ENCODE data around the gene DDIT3.

DNA sequence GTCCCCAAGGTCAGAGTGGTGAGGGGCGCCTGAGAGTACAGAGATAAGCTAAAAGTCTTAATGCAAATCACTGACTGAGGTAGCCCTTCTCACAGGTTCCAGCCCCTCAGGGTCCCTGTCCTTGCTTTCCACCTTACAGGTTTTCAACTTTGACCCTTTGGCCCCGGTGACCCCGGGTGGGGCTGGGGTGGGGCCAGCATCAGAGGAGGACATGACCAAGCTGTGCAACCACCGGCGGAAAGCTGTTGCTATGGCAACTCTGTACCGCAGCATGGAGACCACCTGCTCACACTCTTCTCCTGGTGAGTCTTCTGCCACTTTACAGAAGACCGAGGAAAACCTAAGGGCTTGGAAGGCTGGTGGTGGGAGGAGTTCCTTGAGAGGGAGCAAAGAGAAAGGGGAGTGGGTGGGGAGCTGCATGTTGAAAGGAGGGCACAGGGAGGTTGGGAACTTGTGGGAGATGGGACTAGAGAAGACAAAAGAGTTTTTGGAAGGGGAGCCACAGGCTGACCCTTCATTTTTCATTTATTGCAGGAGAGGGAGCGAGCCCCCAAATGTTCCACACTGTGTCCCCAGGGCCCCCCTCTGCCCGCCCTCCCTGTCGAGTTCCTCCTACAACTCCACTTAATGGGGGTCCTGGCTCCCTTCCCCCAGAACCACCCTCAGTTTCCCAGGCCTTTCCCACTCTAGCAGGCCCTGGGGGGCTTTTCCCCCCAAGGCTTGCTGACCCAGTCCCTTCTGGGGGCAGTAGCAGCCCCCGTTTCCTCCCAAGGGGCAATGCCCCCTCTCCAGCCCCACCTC is 4.7 kb upstream of the DDIT3 start:
- TF ChIP-seq EZH2 (IDR thresholded peaks at IDR 0.05; ENCODE audit: borderline replicate concordance, insufficient read depth, low read length, poor library complexity, severe bottlenecking) = no peak
- TF ChIP-seq, protein P1, sequence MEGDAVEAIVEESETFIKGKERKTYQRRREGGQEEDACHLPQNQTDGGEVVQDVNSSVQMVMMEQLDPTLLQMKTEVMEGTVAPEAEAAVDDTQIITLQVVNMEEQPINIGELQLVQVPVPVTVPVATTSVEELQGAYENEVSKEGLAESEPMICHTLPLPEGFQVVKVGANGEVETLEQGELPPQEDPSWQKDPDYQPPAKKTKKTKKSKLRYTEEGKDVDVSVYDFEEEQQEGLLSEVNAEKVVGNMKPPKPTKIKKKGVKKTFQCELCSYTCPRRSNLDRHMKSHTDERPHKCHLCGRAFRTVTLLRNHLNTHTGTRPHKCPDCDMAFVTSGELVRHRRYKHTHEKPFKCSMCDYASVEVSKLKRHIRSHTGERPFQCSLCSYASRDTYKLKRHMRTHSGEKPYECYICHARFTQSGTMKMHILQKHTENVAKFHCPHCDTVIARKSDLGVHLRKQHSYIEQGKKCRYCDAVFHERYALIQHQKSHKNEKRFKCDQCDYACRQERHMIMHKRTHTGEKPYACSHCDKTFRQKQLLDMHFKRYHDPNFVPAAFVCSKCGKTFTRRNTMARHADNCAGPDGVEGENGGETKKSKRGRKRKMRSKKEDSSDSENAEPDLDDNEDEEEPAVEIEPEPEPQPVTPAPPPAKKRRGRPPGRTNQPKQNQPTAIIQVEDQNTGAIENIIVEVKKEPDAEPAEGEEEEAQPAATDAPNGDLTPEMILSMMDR (IDR thresholded peaks at IDR 0.05; ENCODE audit: poor library complexity, severe bottlenecking) = no peak
